ENCODE measurements around the gene GABBR2.

GABBR2 gene

DNA sequence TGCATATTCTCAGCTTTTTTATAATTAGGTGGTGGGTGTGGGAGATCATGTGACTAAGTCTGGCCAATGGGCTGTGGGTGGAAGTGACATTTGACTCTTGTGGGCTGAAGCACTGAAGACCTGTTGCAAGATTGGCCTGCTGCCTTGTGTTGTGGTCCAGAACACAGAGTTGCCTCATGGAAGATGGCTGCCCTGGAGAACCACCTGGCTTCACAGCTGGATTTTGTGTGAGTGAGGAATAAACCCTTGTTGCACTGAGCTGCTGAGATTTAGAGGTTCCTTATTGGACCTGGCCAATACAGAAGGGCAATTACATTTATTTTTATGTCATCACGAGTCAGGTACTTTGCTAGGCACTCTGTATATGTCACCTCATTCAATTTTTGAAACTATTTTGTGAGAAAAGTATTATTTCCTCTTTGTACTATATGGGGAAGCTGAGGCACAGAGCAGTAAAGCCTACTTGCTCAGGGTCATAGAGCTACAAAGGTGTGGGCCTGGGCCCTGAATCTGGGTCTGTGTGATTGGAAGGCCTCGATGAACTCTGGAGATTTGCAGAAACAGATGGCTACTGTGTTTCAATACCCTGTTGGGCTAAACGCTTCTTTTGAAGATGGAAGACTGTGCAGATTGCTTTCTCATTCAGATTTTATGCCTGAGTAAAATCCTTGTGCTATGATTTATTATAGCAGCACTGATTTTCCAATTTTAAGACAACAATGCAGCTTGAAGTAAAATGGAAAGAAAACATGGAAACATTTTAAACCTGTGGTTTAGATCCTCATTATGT is 382.1 kb downstream of the GABBR2 start:
- H3K9me3 ChIP-seq (ENCODE audit: control insufficient read depth, low read length) = no peaks in the 10 kb centered on the region
- no peaks in the 10 kb centered on the region for H3K79me2 ChIP-seq
- no peaks in the 10 kb centered on the region for H3K4me1 ChIP-seq
- no peaks in the 10 kb centered on the region for H3K27me3 ChIP-seq (ENCODE audit: control insufficient read depth, insufficient read depth, low read length)
- H3K4me3 ChIP-seq (ENCODE audit: low read depth, low read length) = no peak overlapping the region
- no peak overlapping the region for H3K27ac ChIP-seq
- no peak overlapping the region for H2AFZ ChIP-seq
- no peak overlapping the region for H3K4me2 ChIP-seq (ENCODE audit: low read length)
- H3K36me3 ChIP-seq (ENCODE audit: control insufficient read depth, insufficient read depth, low read length) = no peaks in the 10 kb centered on the region
- H3K9ac ChIP-seq = no peak overlapping the region
- no peak for TF ChIP-seq CTCF (IDR thresholded peaks at IDR 0.05)

- Histone ChIP-seq H3K4me3 (ENCODE audit: low read depth, low read length) (no peak overlapping the region), H3K9ac (no peak overlapping the region), H3K27ac (no peak overlapping the region), H3K27me3 (ENCODE audit: control insufficient read depth, insufficient read depth, low read length) (no peaks in the 10 kb centered on the region), H3K9me3 (ENCODE audit: control insufficient read depth, low read length) (no peaks in the 10 kb centered on the region), H3K4me2 (ENCODE audit: low read length) (no peak overlapping the region), H2AFZ (no peak overlapping the region), H3K79me2 (no peaks in the 10 kb centered on the region), H3K36me3 (ENCODE audit: control insufficient read depth, insufficient read depth, low read length) (no peaks in the 10 kb centered on the region), H3K4me1 (no peaks in the 10 kb centered on the region)
- no peak for TF ChIP-seq CTCF (IDR thresholded peaks at IDR 0.05)
Observed at GRCh38 chr9:98324801-98325200, 383.9 kb downstream of the GABBR2 start.

GRCh38 chr9:98323831-98324135 is 385.0 kb downstream of the GABBR2 start:
- Histone ChIP-seq H3K4me3 (ENCODE audit: low read depth, low read length) (no peak overlapping the region), H3K9ac (no peak overlapping the region), H3K9me3 (ENCODE audit: control insufficient read depth, low read length) (no peaks in the 10 kb centered on the region), H3K4me2 (ENCODE audit: low read length) (no peak overlapping the region), H3K79me2 (no peaks in the 10 kb centered on the region), H3K27me3 (ENCODE audit: control insufficient read depth, insufficient read depth, low read length) (no peaks in the 10 kb centered on the region), H3K27ac (no peak overlapping the region), H2AFZ (no peak overlapping the region), H3K4me1 (no peaks in the 10 kb centered on the region), H3K36me3 (ENCODE audit: control insufficient read depth, insufficient read depth, low read length) (no peaks in the 10 kb centered on the region)
- no peak for TF ChIP-seq CTCF (IDR thresholded peaks at IDR 0.05)

- H3K27me3 ChIP-seq (ENCODE audit: control insufficient read depth, insufficient read depth, low read length) = no peaks in the 10 kb centered on the region
- no peak overlapping the region for H2AFZ ChIP-seq
- no peaks in the 10 kb centered on the region for H3K9me3 ChIP-seq (ENCODE audit: control insufficient read depth, low read length)
- no peak for TF ChIP-seq CTCF (IDR thresholded peaks at IDR 0.05)
- H3K4me3 ChIP-seq (ENCODE audit: low read depth, low read length) = no peak overlapping the region
- H3K79me2 ChIP-seq = no peaks in the 10 kb centered on the region
- no peak overlapping the region for H3K27ac ChIP-seq
- H3K9ac ChIP-seq = no peak overlapping the region
- H3K4me2 ChIP-seq (ENCODE audit: low read length) = no peak overlapping the region
- H3K4me1 ChIP-seq = no peaks in the 10 kb centered on the region
- H3K36me3 ChIP-seq (ENCODE audit: control insufficient read depth, insufficient read depth, low read length) = no peaks in the 10 kb centered on the region
Observed at GRCh38 chr9:98323051-98323830, 385.5 kb downstream of the GABBR2 start.
